ENCODE data around the gene TCP1. TPM values are rescaled to one million over a fixed set of nuclear protein-coding genes. Genes with fewer than 3 reads are reported as not detected.

TCP1 gene
- total and polyA plus RNA-seq, 4 donors, result 105 to 146 (median 113) TPM

Other genes starting within 250 kb of the TCP1 start
- gene SOD2, start 96.4 kb downstream of the TCP1 start, total RNA-seq, result 100 to 1,000 TPM; 387 to 624 TPM
- 100 to 1,000 TPM in 1 of 2 donors, 10 to 100 TPM in 1; 98.1 to 209 TPM for gene SOD2, start 96.4 kb downstream of the TCP1 start, polyA plus RNA-seq
- 10 to 100 TPM; 91.7 to 94.7 TPM for gene WTAP, start 62.1 kb downstream of the TCP1 start, total RNA-seq
- 10 to 100 TPM; 67.7 to 83.8 TPM for gene WTAP, start 62.1 kb downstream of the TCP1 start, polyA plus RNA-seq
- 10 to 100 TPM; 16.5 to 21.4 TPM for gene ACAT2, start 27.6 kb downstream of the TCP1 start, total RNA-seq
- gene ACAT2, start 27.6 kb downstream of the TCP1 start, polyA plus RNA-seq, result 10 to 100 TPM; 13.0 to 18.7 TPM
- 10 to 100 TPM; 38.8 to 54.8 TPM for gene MRPL18, start 865 bp upstream of the TCP1 start, total RNA-seq
- 10 to 100 TPM; 55.2 to 83.3 TPM for gene MRPL18, start 865 bp upstream of the TCP1 start, polyA plus RNA-seq
- gene PNLDC1, start 10.7 kb upstream of the TCP1 start, total RNA-seq, result under 1 TPM in 1 of 2 donors, not detected in 1; 0.26 TPM
- under 1 TPM; 0.38 to 0.46 TPM for gene PNLDC1, start 10.7 kb upstream of the TCP1 start, polyA plus RNA-seq
- gene MAS1, start 101.4 kb upstream of the TCP1 start, total RNA-seq, result under 1 TPM in 1 of 2 donors, not detected in 1; 0.12 TPM
- not detected for gene MAS1, start 101.4 kb upstream of the TCP1 start, polyA plus RNA-seq
- 10 to 100 TPM; 76.8 to 82.0 TPM for gene IGF2R, start 179.5 kb upstream of the TCP1 start, total RNA-seq
- gene IGF2R, start 179.5 kb upstream of the TCP1 start, polyA plus RNA-seq, result 10 to 100 TPM in 1 of 2 donors, 1 to 10 TPM in 1; 5.8 to 32.4 TPM

Measured in aorta (tissue), 4 donors.